ENCODE measurements around the gene SIMC1. TPM values are rescaled to one million over a fixed set of nuclear protein-coding genes. Genes with fewer than 3 reads are reported as not detected.

Gene SIMC1
- total RNA-seq, 6 experiments from 2014 or later = 11.1 to 14.2 (median 13.0) TPM

- peak; percentile 34 for DNase-seq
- peak overlapping the region; percentile 97 for H3K4me3 Mint-ChIP-seq
- H3K9me3 Mint-ChIP-seq = no peaks in the 10 kb centered on the region
- H3K4me1 Mint-ChIP-seq (ENCODE audit: low read depth) = peaks cover 29% of the 10 kb centered on the region
- H3K27ac Mint-ChIP-seq = peak overlapping the region; percentile 98
- TF ChIP-seq CTCF (IDR thresholded peaks at IDR 0.05) = no peak
- H3K36me3 Mint-ChIP-seq (ENCODE audit: low read depth) = peaks cover 46% of the 10 kb centered on the region
- H3K27me3 Mint-ChIP-seq (ENCODE audit: insufficient read depth) = peaks cover 5% of the 10 kb centered on the region
Observed at GRCh38 chr5:176388003-176388443, 149.8 kb downstream of the SIMC1 start.

- no peaks in the 10 kb centered on the region for H3K9me3 Mint-ChIP-seq
Observed at GRCh38 chr5:176388444-176389134, 150.4 kb downstream of the SIMC1 start, which contains the start of the genes HIGD2A and NOP16. TSS of gene HIGD2A (plus strand) at chr5:176388751. CDS start at chr5:176388820, 69 bp downstream. TSS of gene NOP16 (minus strand) at chr5:176388598. CDS start at chr5:176388539, 59 bp downstream.

GRCh38 chr5:176389135-176390123 is 151.2 kb downstream of the SIMC1 start:
- no peak for DNase-seq
- TF ChIP-seq CTCF (IDR thresholded peaks at IDR 0.05) = no peak

More at GRCh38 chr5:176388444-176389134, 150.4 kb downstream of the SIMC1 start, which contains the start of the genes HIGD2A and NOP16:
- H3K27ac Mint-ChIP-seq = peak within 1 kb of the TSS; percentile 98
- peak; percentile 97 for DNase-seq
- peaks cover 29% of the 10 kb centered on the region for H3K4me1 Mint-ChIP-seq (ENCODE audit: low read depth)
- H3K4me3 Mint-ChIP-seq = peak within 1 kb of the TSS; percentile 97
- peaks cover 5% of the 10 kb centered on the region for H3K27me3 Mint-ChIP-seq (ENCODE audit: insufficient read depth)
- TF ChIP-seq CTCF (IDR thresholded peaks at IDR 0.05) = no peak
- peaks cover 46% of the 10 kb centered on the region for H3K36me3 Mint-ChIP-seq (ENCODE audit: low read depth)

GRCh38 chr5:176391479-176391878 is 153.3 kb downstream of the SIMC1 start:
- TF ChIP-seq CTCF (IDR thresholded peaks at IDR 0.05) = 0 out of 2 replicates have a peak, but pooled peaks have one; percentile 9
- no peak for DNase-seq
- Mint-ChIP-seq H3K27me3 (ENCODE audit: insufficient read depth) (peaks cover 5% of the 10 kb centered on the region), H3K4me3 (no peak overlapping the region), H3K4me1 (ENCODE audit: low read depth) (peaks cover 18% of the 10 kb centered on the region), H3K27ac (no peak overlapping the region), H3K9me3 (no peaks in the 10 kb centered on the region), H3K36me3 (ENCODE audit: low read depth) (peaks cover 31% of the 10 kb centered on the region)

More at GRCh38 chr5:176389135-176390123, 151.2 kb downstream of the SIMC1 start:
- peaks cover 41% of the 10 kb centered on the region for H3K36me3 Mint-ChIP-seq (ENCODE audit: low read depth)
- peak overlapping the region; percentile 98 for H3K27ac Mint-ChIP-seq
- H3K4me3 Mint-ChIP-seq = peak overlapping the region; percentile 97
- no peaks in the 10 kb centered on the region for H3K9me3 Mint-ChIP-seq
- peaks cover 29% of the 10 kb centered on the region for H3K4me1 Mint-ChIP-seq (ENCODE audit: low read depth)
- H3K27me3 Mint-ChIP-seq (ENCODE audit: insufficient read depth) = peaks cover 5% of the 10 kb centered on the region

- no peak for TF ChIP-seq CTCF (IDR thresholded peaks at IDR 0.05)
- DNase-seq = no peak
- Mint-ChIP-seq H3K27ac (no peak overlapping the region), H3K9me3 (no peaks in the 10 kb centered on the region), H3K36me3 (ENCODE audit: low read depth) (peaks cover 29% of the 10 kb centered on the region), H3K27me3 (ENCODE audit: insufficient read depth) (peaks cover 5% of the 10 kb centered on the region), H3K4me1 (ENCODE audit: low read depth) (peaks cover 12% of the 10 kb centered on the region), H3K4me3 (no peak overlapping the region)
Observed at GRCh38 chr5:176391999-176392398, 153.8 kb downstream of the SIMC1 start.

Measured in HFFc6 (cell line).